Progenitor cell of endocrine pancreas (in vitro differentiated cells): Measurements from ENCODE around the gene SLC6A6. TPM values are rescaled to one million over a fixed set of nuclear protein-coding genes. Genes with fewer than 3 reads are reported as not detected.

Experiments used
- DNase-seq: peaks from one replicate; pipeline ENCODE4 v3.0.0; 2021; ENCODE audit warnings: low spot score; ENCODE audit not compliant: unreplicated experiment
- H3K27ac Mint-ChIP-seq: 2 replicates; pipeline ENCODE4 v1.8.0; 2021; ENCODE audit warnings: mild to moderate bottlenecking, moderate library complexity, mixed read lengths
- H3K27me3 Mint-ChIP-seq: 2 replicates; pipeline ENCODE4 v1.8.0; 2021; ENCODE audit warnings: mixed read lengths
- H3K36me3 Mint-ChIP-seq: 2 replicates; pipeline ENCODE4 v1.8.0; 2022; ENCODE audit warnings: mixed read lengths; ENCODE audit not compliant: insufficient read depth
- H3K4me1 Mint-ChIP-seq: 2 replicates; pipeline ENCODE4 v1.8.0; 2021; ENCODE audit warnings: low read depth, mixed read lengths
- H3K4me3 Mint-ChIP-seq: 2 replicates; pipeline ENCODE4 v1.8.0; 2021; ENCODE audit warnings: low read depth, mild to moderate bottlenecking, moderate library complexity, mixed read lengths
- H3K9me3 Mint-ChIP-seq: 2 replicates; pipeline ENCODE4 v1.8.0; 2021; ENCODE audit warnings: low read depth, mixed read lengths
- CTCF ChIP-seq: fragments of 200-600 bp; sonication (generic); IDR thresholded peaks from one replicate; pipeline ENCODE4 v1.5.0; 2021; ENCODE audit warnings: antibody characterized with exemption, mild to moderate bottlenecking; ENCODE audit not compliant: unreplicated experiment
- total RNA-seq: library from RNA; stranded (reverse); gene quantifications from 2 replicates; pipeline ENCODE4 v1.2.1, GENCODE V29; 2021

Gene SLC6A6
- total RNA-seq, 1 donor from 2014 or later, result 23.8 TPM

DNA sequence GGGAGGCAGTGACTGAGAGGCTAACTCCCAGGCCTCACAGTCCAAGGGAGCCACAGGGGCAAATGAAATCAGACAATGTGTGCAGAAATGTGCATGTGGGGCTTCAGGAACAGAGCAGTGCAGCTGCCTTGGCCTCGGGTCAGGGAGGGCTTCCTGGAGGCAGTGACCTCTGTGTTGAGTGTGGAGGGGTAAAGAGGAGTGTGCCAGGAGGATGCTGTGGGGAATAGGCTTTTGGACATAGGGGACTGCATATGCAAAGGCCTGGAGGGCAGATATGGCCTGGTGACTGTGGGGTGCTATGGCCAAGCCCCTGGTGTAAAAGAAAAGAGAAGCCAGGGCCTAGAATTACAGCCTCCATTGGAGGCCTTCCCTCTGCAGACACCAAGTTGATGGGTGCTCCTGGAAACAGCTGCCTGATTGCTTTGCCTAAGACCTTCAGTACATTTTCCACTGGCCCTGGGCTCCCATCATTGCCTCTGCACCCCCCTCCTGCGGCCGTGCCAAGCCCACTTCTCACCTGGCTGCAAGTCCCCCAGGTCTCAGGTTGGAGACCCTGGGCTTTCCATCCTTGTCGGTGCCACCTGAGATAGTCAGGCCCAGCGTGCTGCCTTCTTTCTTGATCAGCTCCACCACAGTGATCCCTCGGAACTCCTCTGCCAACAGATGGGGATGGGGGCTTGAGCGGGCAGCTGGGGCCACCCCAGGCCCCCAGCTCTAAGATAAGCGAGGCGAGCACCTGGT is 122.7 kb downstream of the SLC6A6 start:
- no peak for DNase-seq
- Mint-ChIP-seq H3K4me3 (no peak overlapping the region), H3K27me3 (peaks cover 11% of the 10 kb centered on the region), H3K36me3 (peaks cover 1% of the 10 kb centered on the region), H3K4me1 (no peaks in the 10 kb centered on the region), H3K9me3 (peaks cover under 1% of the 10 kb centered on the region), H3K27ac (no peak overlapping the region)
- TF ChIP-seq CTCF, result no peak

DNA sequence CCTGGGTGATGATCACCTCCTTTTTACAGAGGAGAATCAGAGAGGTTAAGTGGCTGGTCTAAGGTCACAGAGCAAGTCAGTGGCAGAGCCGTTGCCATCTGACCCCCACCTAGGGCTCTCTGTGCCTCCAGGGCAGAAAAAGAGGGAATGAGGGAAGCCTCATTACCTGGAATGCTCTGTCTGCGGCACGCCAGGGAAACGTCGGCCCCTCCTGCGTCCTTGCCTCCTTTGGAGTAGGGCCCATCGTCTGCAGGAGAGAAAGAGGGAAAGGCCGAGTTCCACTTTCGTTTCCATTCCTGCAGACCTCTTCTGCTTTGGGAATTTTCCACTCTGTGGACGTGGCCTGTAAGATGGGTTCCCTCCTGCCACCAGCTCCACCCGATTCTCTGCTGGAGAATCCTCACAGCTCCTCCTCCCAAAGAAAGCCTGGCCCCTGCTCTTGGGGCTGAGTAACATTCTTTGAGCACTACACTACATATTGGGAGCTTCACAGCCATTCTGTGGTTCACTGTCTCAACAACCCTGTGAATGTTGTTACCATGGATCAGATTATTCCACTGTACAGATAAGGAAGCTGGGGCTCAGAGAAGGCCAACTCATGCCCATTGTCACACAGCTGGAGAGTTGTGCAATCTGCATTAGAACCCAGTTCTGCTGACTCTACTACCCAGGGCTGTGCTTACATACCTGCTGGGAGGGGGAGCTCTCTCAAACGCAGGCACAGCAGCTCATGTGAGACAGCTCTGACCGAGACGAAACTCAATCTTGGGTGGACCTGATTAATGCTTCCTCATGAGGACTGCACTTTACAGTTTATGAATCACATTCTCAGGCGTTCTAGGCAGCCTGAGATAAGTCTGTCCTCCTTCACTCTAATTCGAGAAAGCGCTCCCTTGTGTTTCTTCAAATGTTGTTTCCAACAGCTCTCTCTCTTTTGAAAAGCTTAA is 123.6 kb downstream of the SLC6A6 start:
- no peak overlapping the region for H3K27ac Mint-ChIP-seq
- H3K36me3 Mint-ChIP-seq, result peaks cover 1% of the 10 kb centered on the region
- peaks cover 11% of the 10 kb centered on the region for H3K27me3 Mint-ChIP-seq
- no peak overlapping the region for H3K4me3 Mint-ChIP-seq
- H3K4me1 Mint-ChIP-seq, result no peaks in the 10 kb centered on the region
- TF ChIP-seq CTCF, result no peak
- DNase-seq, result no peak
- H3K9me3 Mint-ChIP-seq, result peaks cover 4% of the 10 kb centered on the region

GRCh38 chr3:14528081-14528480 is 125.7 kb downstream of the SLC6A6 start:
- TF ChIP-seq CTCF, result no peak
- peaks cover 1% of the 10 kb centered on the region for H3K36me3 Mint-ChIP-seq
- peaks cover 11% of the 10 kb centered on the region for H3K27me3 Mint-ChIP-seq
- peaks cover 4% of the 10 kb centered on the region for H3K9me3 Mint-ChIP-seq
- H3K4me3 Mint-ChIP-seq, result no peak overlapping the region
- no peaks in the 10 kb centered on the region for H3K4me1 Mint-ChIP-seq
- H3K27ac Mint-ChIP-seq, result no peak overlapping the region
- DNase-seq, result no peak

DNA sequence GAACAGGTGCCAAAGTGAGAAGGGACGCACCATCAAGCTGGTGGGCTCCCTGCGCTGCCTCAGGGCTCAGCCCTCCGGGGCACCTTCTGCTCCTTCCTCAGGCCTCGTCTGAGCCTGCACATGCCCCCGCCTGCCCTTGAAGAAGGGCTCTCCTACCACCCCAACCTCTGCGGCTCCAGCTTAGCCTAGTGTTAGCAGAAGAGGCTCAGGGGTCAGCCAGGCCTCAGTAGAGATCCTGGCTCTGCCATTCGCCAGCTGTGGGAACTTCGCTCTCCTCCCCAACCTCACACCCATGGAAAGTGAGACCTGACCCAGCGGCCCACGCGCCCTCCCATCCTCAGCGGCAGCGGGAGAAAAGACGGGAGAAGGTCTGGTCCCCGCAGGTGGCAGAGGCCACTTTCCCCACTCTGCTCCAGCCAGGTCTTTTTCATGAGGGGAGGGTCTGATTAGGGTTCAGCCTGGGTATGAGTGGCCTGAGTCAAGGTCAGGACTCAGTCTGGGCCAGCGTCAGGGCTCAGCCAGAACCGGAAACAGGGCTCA is 129.5 kb downstream of the SLC6A6 start:
- Mint-ChIP-seq H3K27me3 (peaks cover 6% of the 10 kb centered on the region), H3K27ac (no peak overlapping the region), H3K4me3 (no peak overlapping the region), H3K36me3 (peaks cover 1% of the 10 kb centered on the region), H3K4me1 (no peaks in the 10 kb centered on the region), H3K9me3 (peaks cover 4% of the 10 kb centered on the region)
- TF ChIP-seq CTCF, result no peak
- DNase-seq, result no peak
